Measurements from ENCODE around the gene CA6.

DNA sequence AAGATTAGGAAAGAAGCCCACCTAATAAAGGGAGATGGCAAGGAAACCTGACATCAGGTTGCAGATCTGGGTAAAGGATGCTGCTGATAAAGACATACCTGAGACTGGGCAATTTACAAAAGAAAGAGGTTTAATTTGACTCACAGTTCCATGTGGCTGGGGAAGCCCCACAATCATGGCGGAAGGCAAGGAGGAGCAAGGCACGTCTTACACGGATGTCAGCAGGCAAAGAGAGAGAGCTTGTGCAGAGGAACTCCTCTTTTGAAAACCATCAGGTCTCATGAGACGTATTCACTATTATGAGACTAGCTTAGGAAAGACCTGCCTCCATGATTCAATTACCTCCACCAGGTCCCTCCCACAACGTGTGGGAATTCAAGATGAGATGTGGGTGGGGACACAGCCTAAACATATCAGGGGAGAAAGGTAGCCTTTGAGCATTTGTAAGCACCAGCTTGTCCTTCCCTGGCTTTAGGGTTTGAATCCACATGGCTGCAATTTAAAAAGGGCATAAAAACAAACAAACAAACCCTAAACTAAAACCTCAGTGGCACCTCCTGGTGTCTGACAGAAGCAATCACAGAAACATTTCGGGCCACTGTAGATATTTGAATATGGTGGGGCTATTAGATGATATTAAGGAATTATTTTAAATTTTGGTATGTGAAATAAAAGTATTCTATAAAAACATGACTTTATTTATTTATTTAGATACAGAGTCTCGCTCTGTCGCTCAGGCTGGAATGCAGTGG is 47.4 kb downstream of the CA6 start:
- TF ChIP-seq CTCF (IDR thresholded peaks at IDR 0.05; ENCODE audit: insufficient read depth, low read length, poor library complexity, severe bottlenecking), result no peak
- TF ChIP-seq EZH2phosphoT487 (conservative IDR thresholded peaks at IDR 0.05; ENCODE audit: low read length), result no peak
